Activated naive CD4-positive, alpha-beta T cell treated with Interleukin-2 at 50 U/mL for 16 hours (primary cell): ENCODE measurements around the gene NCLN.
"Not testable (repeated sequence)": the region's sequence is repeated elsewhere in the genome, so short reads cannot be mapped to it uniquely, and the experiment has no call there.

Source experiments
- DNase-seq: peaks from one replicate; pipeline ENCODE4 v3.0.0-alpha.2; 2020

Gene NCLN

DNA sequence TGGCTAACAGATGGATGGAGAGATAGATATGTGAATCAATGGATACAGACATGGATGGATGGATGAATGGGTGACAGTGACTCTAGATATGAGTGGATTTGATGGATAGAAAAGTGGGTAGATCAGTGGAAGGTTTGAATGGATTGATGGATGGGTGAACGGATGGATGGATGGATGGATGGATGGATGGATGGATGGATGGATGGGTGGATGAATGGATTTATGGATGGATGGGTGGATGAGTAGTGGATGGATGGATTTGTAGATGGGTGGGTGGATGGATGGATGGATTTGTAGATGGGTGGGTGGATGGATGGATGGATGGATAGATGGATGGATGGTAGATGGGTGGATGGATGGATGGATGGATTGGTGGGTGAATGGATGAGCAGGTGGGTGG, 45.6 kb downstream of the NCLN start:
- no peak for DNase-seq

DNA sequence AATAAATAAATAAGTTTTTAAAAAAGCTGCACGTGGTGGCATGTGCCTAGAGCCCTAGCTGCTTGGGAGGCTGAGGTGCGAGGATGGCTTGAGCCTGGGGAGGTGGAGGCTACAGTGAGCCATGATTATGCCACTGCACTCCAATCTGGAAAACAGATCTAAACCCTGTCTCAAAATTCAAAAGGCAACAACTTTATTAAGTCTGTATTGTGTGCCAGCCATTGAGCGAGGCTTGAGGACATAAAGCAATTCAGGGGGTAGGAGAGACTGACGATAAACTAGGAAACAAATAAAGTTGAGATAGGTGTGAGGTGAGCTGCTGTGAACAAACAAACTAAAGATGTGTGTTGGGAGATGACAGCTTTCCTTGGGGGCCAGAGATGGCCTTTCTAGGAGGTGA, 47.4 kb downstream of the NCLN start:
- no peak for DNase-seq

DNA sequence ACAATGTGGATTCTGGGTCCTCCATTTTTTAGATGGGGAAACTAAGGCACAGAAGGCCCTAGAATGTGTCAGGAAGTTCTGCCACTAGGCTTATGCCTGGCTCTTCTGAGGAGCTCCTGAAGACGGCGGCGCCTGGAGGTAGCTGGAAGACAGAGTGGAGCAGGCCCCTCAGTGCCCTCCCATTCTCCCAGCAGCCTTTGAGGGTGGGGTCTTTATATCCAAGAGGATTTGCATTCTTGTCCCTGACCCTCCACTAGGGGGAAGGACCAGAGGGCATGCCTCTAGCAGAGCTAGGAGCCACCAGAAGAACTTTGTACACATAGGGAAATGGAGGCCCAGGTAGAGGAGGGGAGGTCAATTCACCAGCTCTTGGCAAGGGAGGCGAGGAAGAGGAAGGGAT, 48.1 kb downstream of the NCLN start:
- no peak for DNase-seq

DNA sequence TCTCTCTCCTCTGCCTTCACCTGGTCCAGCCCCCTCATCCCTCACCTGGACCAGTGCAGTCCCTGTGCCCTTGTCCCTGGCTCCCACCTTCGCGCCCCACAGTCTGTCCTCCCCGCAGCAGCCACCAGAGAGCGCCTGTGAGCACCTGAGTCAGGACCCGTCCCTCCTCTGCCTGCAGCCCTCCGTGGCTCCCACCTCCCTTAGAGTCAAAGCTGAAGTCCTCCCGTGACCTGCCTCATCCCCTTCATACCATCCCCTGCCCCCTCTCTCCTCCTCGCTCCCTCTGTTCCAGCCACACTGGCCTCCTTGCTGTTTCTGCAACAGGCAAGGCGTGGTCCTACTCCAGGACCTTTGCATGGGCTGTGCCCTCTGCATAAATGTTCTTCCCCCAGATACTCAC, 49.1 kb downstream of the NCLN start:
- DNase-seq, result peak; percentile 24

DNA sequence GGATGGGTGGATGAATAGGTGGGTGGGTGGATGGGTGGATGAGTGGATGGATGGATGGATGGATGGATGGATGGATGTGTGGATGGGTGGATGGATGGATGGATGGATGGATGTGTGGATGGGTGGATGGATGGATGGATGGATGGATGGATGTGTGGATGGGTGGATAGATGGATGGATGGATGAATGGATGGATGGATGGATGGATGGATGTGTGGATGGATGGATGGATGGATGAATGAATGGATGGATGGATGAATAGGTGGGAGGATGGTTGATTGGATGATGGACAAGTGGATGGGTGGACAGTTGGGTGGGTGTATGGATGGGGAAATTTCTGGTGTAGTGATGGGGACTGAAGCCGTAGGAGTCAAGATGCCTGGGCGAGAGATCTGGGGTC, 49.9 kb downstream of the NCLN start:
- DNase-seq, result not testable (repeated sequence)

DNA sequence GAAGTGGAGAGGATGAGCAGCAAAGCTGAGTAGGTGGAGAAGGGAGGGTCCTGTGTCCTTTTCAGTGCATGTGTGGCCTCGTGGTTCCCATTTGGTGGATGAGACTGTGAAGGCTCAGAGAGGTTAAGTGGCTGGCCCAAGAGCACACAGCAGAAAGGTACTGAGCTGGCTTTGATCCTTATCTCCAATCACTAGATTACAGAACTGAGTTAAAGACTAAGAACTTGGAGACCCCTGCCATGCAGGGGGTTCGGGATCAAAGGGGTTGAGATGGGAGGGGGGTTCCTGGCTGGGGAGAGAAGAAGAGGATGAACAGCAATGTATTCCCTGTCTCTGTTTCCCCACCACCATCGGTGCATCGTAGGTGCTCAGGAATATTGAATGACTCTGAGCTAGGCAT, 50.5 kb downstream of the NCLN start:
- no peak for DNase-seq

DNA sequence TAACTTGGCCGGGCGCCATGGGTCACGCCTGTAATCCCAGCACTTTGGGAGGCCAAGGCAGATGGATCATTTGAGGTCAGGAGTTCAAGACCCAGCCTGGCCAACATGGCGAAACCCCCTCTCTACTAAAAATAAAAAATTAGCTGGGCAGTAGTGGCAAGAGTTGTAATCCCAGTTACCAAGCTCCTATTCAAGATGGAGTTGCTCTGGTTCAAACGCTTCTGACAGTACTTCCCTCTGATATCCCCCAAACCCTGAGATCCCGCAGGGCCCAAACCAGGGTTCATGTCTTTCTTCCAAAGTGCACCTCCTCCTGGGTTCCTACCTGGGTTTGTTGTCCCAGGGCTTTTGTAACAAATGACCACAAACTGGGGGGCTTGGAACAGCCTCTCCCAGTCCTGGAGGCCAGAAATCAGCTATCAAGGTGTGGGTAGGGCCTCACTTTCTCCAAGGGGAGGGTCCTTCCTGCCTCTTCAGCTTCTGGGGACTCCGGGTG, 52.4 kb downstream of the NCLN start:
- no peak for DNase-seq

DNA sequence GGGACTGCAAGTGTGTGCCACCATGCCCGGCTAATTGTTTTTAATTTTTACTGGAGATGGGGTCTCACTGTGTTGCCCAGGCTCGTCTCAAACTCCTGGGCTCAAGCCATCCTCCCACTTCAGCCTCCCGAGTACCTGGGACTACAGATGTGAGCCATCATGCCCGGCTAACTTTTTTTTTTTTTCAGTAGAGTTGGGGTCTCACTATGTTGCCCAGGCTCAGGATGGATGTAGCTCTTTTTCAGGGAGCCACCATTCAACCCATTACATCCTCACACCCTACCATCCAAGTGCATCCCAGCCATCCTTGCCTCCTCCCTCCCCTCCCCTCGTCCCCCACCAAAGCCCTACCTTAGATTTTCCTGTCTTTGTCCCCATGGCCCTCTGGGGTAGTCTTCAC, 53.6 kb downstream of the NCLN start:
- no peak for DNase-seq

DNA sequence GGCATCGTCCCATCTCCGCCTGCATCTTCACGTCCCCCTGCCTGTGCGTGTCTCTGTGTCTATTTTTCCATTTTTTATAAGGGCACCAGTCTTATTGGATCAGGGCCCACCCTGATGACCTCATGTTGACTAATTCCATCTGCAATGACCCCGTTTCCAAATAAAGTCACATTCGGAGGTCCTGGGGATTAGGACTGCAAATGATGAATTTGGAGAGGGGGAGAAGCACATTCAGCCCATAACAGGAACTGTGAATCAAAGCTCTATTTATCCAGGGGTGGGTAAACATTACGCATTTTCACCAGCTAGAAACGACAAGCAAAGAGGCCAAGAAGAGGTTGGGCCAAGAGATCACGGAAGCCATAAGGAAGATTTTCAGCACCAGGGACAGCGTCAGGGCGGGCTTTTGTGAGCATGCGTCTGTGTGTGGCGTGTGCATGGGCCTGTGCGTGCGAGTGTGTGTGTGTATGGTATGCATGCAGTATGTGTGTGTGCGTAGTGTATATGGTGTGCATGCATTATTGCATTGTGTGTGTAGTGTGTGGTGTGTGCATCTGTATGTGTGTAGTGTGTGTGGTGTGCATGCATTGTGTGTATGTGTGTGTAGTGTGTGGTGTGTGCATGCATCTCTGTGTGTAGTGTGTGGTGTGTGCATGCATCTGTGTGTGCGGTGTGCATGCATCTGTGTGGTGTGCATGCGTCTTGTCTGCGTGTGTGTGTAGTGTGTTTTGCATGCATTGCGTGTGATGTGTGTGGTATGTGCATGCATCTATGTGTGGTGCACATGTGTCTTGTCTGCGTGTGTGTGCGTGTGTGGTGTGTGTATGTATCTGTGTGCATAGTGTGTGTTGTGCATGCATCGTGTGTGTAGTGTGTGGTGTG, 58.3 kb downstream of the NCLN start:
- peak; percentile 45 for DNase-seq

DNA sequence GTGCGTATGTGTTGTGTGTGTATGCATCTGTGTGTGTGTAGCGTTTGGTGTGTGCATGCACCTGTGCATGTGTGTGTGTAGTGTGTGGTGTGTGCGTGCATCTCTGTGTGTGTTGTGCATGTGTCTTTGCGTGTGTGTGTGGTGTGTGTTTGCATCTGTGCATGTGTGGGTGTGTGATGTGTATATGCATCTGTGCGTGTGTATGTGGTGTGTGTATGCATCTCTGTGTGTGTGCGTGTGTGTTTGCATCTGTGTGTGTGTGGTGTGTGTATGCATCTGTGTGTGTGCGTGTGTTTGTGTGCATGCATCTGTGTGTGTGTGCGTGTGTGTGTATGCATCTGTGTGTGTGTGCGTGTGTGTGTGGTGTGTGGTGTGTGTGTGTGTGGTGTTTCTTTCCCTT, 59.3 kb downstream of the NCLN start:
- no peak for DNase-seq

DNA sequence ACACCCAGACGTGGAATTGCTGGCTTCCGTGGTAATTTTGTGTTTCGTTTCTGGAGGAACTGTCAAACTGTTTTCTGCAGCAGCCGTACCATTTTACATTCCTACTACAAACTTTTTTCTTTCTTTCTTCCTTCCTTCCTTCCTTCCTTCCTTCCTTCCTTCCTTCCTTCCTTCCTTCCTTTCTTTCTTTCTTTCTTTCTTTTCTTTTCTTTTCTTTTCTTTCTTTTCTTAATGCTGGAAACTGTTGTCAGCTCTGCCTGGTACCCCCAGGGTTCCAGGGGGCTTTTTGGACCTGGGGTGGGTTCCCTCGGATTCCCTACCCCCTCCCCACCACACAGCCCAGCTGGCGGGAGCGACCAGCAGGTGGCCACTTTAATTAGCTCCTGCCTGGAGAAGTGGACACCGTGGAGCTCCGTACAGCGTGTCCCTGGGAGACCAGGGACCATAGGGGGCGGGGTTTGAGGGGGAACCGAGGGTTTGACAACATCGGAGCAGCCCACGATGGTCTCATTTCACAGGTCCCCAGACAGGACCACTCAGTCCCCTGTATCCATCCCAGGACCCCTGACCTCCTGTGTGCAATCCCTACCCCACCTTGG, 63.1 kb downstream of the NCLN start:
- DNase-seq, result no peak

DNA sequence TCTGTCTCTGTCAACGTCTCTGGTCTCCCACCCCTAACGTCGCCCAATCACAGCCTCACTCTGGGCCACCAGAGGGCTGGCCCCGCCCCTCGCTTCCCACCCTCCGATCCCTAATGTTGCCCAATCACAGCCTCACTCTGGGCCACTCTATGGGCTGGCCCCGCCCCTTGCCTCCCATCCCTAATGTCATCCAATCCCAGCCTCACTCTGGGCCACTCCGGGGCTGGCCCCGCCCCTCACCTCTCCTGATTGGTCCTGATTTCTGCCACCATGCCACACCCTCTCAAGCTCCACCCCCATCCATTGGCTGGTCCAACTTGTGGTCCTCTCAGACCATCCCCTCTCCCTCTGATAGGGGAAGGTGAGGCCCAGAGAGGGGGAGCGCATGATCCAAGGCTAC, 63.7 kb downstream of the NCLN start:
- no peak for DNase-seq

DNA sequence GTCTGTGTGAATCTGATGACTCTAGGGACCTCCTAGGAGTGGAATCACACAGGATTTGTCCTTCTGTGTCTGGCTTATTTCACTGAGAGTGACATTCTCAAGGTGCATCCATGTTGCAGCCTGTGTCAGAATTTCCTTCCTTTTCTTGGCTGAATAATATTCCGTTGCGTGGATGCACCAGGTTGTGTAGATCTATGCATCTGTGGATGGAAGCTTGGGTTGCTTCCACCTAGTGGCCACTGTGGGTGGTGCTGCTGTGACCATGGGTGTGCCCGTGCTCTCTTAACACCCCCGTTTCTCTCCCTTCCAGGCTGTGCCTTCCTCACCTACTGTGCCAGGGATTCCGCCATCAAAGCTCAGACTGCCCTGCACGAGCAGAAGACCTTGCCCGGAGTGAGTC, 64.9 kb downstream of the NCLN start:
- peak; percentile 54 for DNase-seq

DNA sequence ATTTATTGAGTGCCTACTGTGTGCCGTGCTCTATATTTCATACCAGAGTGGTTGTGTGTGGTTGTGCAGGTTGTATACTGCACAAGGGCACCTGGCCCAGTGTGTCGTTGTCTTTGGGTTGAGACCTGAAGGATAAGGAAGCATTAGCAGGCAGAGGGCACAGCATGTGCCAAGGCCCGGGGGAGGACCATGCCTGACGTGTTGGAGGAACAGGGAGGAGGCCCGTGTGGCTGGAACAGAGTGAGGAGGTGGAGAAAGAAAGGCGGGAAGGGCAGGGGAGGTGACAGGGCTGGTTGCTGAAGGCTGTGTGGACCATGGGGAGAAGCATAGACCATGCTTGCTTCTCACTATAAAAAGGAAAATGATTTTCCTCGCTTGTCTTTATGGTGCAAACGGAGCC, 65.5 kb downstream of the NCLN start:
- no peak for DNase-seq

DNA sequence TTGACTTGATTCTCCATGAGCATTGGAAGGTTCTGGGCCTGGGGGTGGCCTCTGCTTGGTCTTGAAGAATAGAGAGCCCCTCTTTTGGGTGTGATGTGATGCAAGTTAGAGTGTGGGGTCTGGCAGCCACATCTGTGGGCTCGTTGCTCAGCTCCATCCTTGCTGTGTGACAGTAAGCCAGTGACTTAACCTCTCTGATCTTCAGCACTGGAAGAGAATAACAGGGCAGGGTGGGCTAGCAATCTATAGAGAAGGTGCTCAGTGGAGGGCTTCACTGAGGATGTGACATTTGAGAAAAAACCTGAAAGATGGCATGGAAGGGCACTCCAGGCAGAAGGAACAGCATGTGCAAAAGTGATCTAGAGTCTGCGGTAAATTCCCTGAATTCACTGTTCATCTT, 66.9 kb downstream of the NCLN start:
- DNase-seq, result no peak

DNA sequence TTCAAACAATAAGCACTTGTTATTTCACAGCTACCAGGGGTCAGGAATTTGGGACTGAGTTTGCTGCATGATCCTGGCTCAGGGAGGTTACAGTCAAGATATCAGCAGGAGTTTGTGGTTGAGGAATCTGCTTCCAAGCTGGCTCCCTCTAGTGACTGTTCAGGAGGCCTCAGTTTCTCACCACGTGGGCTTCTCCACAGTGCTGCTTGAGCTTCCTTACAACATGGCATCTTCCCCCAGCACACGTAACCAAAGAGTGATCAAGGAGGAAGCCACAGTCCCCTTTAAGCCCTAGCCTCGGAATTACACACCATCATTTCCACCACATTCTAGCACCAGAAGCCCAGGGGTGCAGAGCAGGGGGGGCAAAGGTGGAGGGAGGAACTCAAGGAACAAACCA, 67.5 kb downstream of the NCLN start:
- DNase-seq, result no peak

DNA sequence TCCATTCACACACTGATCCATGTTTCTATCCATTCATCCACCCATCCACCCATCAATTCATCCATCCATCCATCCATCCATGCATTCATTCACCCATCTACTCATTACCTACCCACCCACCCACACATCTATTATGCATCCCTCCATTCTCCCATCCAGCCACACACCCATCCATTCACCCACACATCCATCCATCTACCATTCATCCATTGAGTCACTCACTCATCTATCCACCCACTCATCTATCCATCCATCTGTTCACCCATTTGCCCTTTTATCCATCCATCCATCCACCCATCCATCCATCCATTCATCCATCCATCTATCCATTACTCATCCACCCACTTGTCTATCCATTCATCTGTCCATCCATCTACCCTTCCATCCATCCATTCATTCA, 68.8 kb downstream of the NCLN start:
- no peak for DNase-seq

DNA sequence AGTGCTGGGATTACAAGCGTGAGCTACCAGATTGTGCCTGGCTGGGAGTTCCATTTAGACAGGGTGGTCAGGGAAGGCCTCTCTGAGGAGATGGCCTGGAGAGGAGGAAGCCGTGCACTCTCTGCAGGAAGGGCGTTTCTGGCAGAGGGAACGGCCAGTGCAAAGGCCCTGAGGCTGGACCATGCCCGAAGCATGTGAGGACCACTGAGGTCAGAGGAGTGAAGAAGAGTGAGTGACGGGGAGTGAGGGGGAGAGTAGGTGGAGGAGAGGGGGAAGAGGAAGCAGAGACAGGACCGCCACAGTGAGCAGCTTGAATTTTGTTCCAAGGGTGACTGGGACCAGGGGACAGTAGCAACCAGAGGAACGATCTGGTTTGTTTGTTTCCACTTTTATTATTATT, 71.3 kb downstream of the NCLN start:
- DNase-seq, result no peak
